M059J (cell line): Measurements from ENCODE around the gene TMC5. TPM values are rescaled to one million over a fixed set of nuclear protein-coding genes. Genes with fewer than 3 reads are reported as not detected.

Experiments
- DNase-seq: peaks from one replicate; pipeline ENCODE4 v3.0.0-alpha.2; 2012; ENCODE audit warnings: low read depth
- total RNA-seq: library from RNA; depleted of rRNA; stranded (reverse); fragments of >200 nt; shearing (Covaris generic); gene quantifications from 2 replicates; pipeline ENCODE4 v1.2.3, GENCODE V29; 2014

The TMC5 gene
- total RNA-seq, 1 experiment from 2014 or later = 0.15 TPM

GRCh38 chr16:19463468-19464315 lies 46.0 kb downstream of the TMC5 start:
- peak; percentile 88 for DNase-seq

GRCh38 chr16:19468300-19468699 lies 50.6 kb downstream of the TMC5 start:
- no peak for DNase-seq

- no peak for DNase-seq
Measured at GRCh38 chr16:19472482-19472881, 54.8 kb downstream of the TMC5 start.

GRCh38 chr16:19474617-19475016 lies 56.9 kb downstream of the TMC5 start:
- no peak for DNase-seq

GRCh38 chr16:19478505-19478904 lies 60.8 kb downstream of the TMC5 start:
- no peak for DNase-seq

GRCh38 chr16:19479302-19479721 lies 61.6 kb downstream of the TMC5 start:
- DNase-seq = no peak

GRCh38 chr16:19481296-19481695 lies 63.6 kb downstream of the TMC5 start:
- peak; percentile 71 for DNase-seq

GRCh38 chr16:19481769-19482168 lies 64.1 kb downstream of the TMC5 start:
- DNase-seq = no peak

- DNase-seq = no peak
Measured at GRCh38 chr16:19482291-19482690, 64.6 kb downstream of the TMC5 start.

GRCh38 chr16:19484096-19484495 lies 66.4 kb downstream of the TMC5 start:
- DNase-seq = no peak

- no peak for DNase-seq
Measured at GRCh38 chr16:19485611-19486010, 67.9 kb downstream of the TMC5 start.

- no peak for DNase-seq
Measured at GRCh38 chr16:19486051-19486450, 68.4 kb downstream of the TMC5 start.

GRCh38 chr16:19486750-19487325 lies 69.2 kb downstream of the TMC5 start:
- peak; percentile 26 for DNase-seq

- no peak for DNase-seq
Measured at GRCh38 chr16:19488213-19488640, 70.5 kb downstream of the TMC5 start.

- DNase-seq = no peak
Measured at GRCh38 chr16:19490619-19491018, 72.9 kb downstream of the TMC5 start.

- no peak for DNase-seq
Measured at GRCh38 chr16:19497176-19497575, 79.5 kb downstream of the TMC5 start.

GRCh38 chr16:19499006-19499405 lies 81.3 kb downstream of the TMC5 start:
- no peak for DNase-seq

GRCh38 chr16:19499481-19499880 lies 81.8 kb downstream of the TMC5 start:
- DNase-seq = no peak

GRCh38 chr16:19502395-19503131 lies 84.9 kb downstream of the TMC5 start:
- DNase-seq = peak; percentile 60

- DNase-seq = no peak
Measured at GRCh38 chr16:19503461-19504075, 85.9 kb downstream of the TMC5 start.

- DNase-seq = peak; percentile 25
Measured at GRCh38 chr16:19505600-19506303, 88.1 kb downstream of the TMC5 start.

- DNase-seq = no peak
Measured at GRCh38 chr16:19506965-19507364, 89.3 kb downstream of the TMC5 start.
